Measurements from ENCODE around the gene CFAP54.
A peak's percentile ranks its signal among the peaks of the same experiment; 100 is the strongest.

DNA sequence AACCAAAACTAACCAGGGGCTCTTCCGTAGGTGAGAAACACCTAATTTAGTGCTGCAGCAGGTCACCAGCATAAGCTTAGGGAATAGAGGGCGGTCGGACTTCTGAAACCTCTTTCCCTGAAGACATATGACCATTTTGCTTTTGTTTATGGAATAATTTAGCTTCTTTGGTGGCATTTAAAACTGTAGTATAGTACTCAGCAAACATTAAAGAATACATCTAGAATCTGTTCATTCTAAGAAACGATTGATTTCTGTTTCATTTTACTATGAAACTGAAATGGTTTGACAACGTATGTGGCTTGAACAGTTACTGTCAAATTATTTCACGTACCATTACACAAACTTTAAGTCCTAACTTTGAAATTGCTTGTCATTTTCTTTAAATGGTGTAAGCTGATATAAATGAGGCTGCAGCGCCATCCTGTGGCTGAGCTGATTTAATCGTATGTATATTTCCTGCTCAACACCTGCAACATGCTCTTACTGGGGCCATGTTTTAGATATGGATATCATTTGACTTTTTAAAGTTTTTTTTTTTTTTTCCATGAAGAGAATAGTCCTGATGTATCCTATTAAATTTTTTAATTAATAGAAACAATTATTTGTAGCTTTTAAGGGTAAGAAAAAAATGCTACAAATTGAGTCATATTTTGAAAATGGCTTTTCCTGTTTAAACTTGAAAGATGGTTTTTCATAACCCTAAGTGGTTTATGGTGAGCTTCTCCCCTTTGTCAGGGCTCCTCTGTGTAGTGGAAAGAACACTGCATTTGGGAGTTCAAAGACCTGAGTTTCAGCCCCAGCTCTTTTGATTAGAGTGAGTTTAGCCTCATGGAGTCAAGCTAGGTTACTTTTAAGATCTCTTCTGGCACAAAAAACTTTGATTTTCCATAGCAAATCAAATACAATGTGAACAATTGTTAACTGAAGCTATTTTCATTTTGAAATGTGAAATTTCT, 27.4 kb downstream of the CFAP54 start:
- TF ChIP-seq SIN3A (IDR thresholded peaks at IDR 0.05; ENCODE audit: borderline replicate concordance, insufficient read depth, low read depth, low read length) = no peak
- TF ChIP-seq, protein P1, sequence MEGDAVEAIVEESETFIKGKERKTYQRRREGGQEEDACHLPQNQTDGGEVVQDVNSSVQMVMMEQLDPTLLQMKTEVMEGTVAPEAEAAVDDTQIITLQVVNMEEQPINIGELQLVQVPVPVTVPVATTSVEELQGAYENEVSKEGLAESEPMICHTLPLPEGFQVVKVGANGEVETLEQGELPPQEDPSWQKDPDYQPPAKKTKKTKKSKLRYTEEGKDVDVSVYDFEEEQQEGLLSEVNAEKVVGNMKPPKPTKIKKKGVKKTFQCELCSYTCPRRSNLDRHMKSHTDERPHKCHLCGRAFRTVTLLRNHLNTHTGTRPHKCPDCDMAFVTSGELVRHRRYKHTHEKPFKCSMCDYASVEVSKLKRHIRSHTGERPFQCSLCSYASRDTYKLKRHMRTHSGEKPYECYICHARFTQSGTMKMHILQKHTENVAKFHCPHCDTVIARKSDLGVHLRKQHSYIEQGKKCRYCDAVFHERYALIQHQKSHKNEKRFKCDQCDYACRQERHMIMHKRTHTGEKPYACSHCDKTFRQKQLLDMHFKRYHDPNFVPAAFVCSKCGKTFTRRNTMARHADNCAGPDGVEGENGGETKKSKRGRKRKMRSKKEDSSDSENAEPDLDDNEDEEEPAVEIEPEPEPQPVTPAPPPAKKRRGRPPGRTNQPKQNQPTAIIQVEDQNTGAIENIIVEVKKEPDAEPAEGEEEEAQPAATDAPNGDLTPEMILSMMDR (IDR thresholded peaks at IDR 0.05) = peak; percentile 69; the same call in 1 of the 2 replicates
